Stimulated activated naive CD8-positive, alpha-beta T cell treated with anti-CD3 and anti-CD28 coated beads, Interleukin-15, Interleukin-2, amounts not matched to agents 100 ng/mL and 50 ng/mL, for 24 hours (primary cell): ENCODE measurements around the gene FAM83F.
A peak's percentile ranks its signal among the peaks of the same experiment; 100 is the strongest.
"Not testable (repeated sequence)": the region's sequence is repeated elsewhere in the genome, so short reads cannot be mapped to it uniquely, and the experiment has no call there.

Experiments
- H3K27ac Mint-ChIP-seq: one replicate; pipeline ENCODE4 v1.8.0; 2021; ENCODE audit warnings: mild to moderate bottlenecking, mixed read lengths
- H3K27me3 Mint-ChIP-seq: one replicate; pipeline ENCODE4 v1.8.0; 2021; ENCODE audit warnings: mixed read lengths
- H3K36me3 Mint-ChIP-seq: one replicate; pipeline ENCODE4 v1.8.0; 2021; ENCODE audit warnings: low read depth, mixed read lengths
- H3K4me1 Mint-ChIP-seq: one replicate; pipeline ENCODE4 v1.8.0; 2021; ENCODE audit warnings: low read depth, mixed read lengths
- H3K4me3 Mint-ChIP-seq: one replicate; pipeline ENCODE4 v1.8.0; 2021; ENCODE audit warnings: mild to moderate bottlenecking, mixed read lengths
- H3K9me3 Mint-ChIP-seq: one replicate; pipeline ENCODE4 v1.8.0; 2021; ENCODE audit warnings: mixed read lengths

Gene FAM83F

DNA sequence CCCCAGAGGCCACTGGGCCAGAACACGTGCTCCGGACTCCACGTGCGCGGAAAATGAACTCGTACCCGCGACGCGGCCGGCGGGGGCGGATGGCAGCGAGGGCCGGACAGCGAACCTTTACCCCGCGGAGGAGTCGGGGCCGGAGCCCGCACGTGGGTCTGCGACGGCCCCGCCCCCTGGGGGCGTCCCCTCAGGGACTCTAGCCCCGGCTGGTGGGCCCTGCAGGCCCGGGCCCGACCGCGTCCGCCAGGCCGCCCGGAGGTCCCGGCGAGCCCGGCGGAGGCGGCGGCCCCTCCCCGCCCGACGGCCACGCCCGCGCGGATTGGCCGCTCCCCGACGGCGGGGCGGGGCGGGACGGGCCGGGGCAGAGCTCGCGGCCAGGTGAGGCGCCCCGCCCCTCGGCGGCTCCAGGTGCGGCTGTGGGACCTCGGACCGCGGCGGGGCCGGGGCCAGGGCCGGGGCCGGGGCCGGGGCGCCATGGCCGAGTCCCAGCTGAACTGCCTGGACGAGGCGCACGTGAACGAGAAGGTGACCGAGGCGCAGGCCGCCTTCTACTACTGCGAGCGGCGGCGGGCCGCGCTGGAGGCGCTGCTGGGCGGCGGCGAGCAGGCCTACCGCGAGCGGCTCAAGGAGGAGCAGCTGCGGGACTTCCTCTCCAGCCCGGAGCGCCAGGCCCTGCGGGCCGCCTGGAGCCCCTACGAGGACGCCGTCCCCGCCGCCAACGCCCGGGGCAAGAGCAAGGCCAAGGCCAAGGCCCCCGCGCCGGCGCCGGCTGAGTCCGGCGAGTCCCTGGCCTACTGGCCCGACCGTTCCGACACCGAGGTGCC, at the start of gene FAM83F:
Gene FAM83F (plus strand): TSS at position 389 of the 827 bp plus-strand sequence. CDS start 89 bp downstream, at position 478.
- peak within 1 kb of the TSS; percentile 50 for H3K4me3 Mint-ChIP-seq
- H3K36me3 Mint-ChIP-seq: no peaks in the 10 kb centered on the region
- peaks cover 14% of the 10 kb centered on the region for H3K4me1 Mint-ChIP-seq
- no peaks in the 10 kb centered on the region for H3K9me3 Mint-ChIP-seq
- H3K27ac Mint-ChIP-seq: peak within 1 kb of the TSS; percentile 78
- peaks cover 20% of the 10 kb centered on the region for H3K27me3 Mint-ChIP-seq

DNA sequence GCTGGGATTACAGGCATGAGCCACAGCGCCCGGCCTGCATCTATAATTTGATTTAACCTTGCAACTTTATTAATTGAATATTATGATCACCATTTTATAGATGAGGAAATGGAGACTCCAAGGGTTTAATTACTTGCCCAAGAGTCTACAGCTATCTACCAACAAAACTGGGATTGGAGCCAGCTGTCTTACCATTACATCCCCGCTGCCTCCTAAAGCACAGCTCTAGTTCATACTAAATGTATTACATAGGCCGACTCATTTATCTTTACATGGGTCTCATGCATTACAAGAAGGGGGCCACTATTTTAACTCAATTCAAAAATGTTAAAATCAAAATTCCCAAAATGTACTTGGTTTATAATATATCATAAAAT, 48.6 kb upstream of the FAM83F start:
- H3K4me1 Mint-ChIP-seq: peaks cover 100% of the 10 kb centered on the region
- no peaks in the 10 kb centered on the region for H3K9me3 Mint-ChIP-seq
- no peak overlapping the region for H3K4me3 Mint-ChIP-seq
- H3K27ac Mint-ChIP-seq: peak overlapping the region; percentile 93
- H3K27me3 Mint-ChIP-seq: no peaks in the 10 kb centered on the region
- H3K36me3 Mint-ChIP-seq: peaks cover 46% of the 10 kb centered on the region

DNA sequence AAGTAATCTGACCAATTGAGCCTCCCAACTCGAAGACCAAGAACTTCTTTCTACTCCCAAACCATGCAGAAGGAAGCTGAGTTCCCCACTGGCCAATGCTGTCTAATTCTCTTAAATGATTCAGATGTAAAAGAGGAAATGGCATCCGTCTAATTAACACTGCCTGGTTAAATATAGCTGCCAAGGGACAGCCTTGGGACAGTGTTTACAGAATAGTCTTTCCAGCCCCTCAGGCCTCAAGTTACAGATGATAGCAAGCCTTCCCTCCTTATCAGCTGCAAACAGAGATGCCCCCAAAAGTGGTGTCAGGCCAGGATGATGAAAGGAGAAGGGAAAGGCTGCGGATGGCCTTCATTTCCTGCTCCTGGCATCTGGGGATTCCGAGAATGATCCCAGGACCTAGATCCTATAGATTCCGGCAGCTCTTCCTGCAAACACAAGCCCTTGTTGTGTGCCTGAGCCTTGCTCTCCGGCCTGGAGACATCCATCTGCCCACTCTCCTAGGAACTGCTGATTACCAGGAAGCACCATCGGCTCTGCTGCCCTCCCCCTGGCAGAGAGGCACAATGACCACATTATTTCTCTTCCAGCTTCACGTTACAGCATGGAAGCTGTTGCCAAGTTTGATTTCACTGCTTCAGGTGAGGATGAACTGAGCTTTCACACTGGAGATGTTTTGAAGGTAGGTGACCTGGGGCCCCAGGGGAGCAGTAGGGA, 48.1 kb upstream of the FAM83F start:
- Mint-ChIP-seq H3K9me3 (no peaks in the 10 kb centered on the region), H3K27ac (peak overlapping the region; percentile 93), H3K4me1 (peaks cover 100% of the 10 kb centered on the region), H3K4me3 (peak overlapping the region; percentile 36), H3K27me3 (no peaks in the 10 kb centered on the region), H3K36me3 (peaks cover 48% of the 10 kb centered on the region)

DNA sequence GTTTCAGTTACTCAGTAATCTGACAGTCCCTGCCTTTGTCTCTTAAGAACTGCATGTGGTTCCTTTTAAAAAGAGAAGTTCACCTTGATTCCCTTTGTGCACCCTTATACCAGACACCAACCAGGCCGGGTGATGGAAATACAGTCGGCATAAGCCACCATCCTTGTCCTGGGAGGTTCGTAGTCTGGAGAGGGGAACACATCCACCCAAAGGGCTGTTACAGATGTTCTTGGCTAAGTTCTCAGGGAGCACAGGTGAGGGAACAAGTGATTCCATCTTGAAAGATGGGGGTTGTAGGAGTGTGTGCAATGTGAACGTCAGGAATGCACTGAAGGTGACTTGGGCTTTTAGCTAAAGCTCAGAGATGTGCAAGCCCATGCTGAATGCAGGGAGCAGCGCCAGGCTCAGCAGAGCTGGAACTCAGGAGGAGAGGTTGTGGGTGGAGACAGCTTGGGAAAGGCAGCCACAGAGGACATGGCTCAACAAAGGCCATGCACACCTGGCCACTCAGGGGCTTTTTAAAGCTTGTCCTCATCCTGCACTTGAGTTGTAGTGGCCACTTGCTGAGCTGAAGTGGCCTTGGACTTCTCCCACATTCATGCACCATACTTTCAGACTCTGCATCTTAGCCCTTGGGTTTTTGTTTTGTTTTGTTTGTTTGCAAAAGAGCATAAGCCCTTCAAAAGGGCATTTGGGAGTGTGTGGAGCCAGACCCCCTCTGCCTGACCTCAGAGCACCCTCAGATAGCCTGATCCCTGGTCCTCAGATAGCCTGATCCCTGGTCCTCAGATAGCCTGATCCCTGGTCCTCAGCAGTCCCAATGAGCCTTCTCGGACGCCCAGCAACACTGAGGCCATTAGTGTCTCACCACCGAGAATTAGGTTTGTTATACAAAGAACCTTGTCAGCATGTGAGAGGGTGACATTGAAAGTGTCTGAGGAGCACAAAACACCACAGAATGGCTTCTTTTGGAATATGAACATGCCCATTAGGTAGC, 47.2 kb upstream of the FAM83F start:
- H3K4me1 Mint-ChIP-seq: peaks cover 100% of the 10 kb centered on the region
- H3K9me3 Mint-ChIP-seq: no peaks in the 10 kb centered on the region
- H3K4me3 Mint-ChIP-seq: peak overlapping the region; percentile 36
- no peaks in the 10 kb centered on the region for H3K27me3 Mint-ChIP-seq
- H3K36me3 Mint-ChIP-seq: peaks cover 49% of the 10 kb centered on the region
- peak overlapping the region; percentile 93 for H3K27ac Mint-ChIP-seq

DNA sequence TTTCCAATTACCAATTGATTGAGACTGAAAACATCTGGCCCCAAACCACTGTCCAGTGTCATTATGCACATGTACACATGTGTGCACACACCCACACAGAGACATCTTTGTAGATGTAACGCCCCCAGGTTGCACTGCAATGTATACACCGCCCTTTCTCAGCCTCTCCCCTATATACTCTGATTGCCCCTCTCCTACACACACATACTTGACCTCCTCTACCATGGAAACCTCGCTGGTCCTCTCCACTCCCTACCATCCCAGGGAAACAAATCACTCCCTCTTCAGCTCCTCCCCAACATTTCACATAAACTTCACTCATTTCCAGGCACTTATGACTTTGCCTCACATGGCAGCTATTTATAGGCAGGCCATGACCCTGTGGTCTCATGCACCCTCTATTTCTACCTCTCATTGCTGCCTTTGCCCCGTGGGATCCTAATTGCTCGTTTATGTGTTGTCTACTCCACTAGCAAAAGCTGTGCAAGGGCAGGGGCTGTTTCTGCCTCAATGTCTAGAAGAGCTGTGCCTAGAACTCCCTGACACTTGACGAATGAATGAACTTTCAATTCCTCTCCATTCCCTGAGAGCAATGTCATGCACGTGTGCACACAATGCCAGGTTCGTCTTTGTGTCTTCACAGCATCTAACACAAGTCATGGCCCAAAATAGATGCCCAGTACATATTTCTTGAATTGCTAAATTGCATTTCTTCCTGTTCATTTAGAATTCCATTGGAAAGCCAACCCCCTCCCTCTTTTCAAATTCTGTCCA, 44.6 kb upstream of the FAM83F start:
- Mint-ChIP-seq H3K27me3 (no peaks in the 10 kb centered on the region), H3K27ac (peak overlapping the region; percentile 47), H3K4me3 (no peak overlapping the region), H3K9me3 (no peaks in the 10 kb centered on the region), H3K4me1 (peaks cover 100% of the 10 kb centered on the region), H3K36me3 (peaks cover 55% of the 10 kb centered on the region)

DNA sequence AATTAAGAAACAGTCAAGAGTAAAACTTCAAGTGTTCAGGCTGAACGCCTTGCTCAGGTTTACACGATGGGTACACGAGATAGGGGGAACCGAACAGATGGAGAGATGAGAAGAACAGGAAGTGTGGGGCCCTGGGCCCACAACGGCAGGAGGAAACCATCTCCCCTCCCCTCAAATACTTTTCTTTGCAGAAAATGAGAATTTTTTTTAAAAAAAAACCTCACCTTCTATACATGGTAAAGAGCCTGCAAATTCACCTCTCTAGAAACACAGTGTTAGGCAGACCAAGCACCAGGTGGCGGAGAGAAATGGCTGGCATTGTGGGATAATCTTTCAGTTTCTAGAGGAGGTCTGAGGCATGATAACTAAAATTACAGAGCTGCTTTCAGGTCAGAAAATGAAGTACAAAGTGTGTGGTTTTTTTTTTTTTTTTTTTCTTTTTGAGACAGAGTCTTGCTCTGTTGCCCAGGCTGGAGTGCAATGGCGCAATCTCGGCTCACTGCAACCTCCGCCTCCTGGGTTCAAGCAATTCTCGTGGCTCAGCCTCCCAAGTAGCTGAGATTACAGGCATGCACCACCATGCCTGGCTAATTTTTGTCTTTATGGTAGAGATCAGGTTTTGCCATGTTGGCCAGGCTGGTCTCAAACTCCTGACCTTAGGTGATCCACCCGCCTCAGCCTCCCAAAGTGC, 43.0 kb upstream of the FAM83F start:
- Mint-ChIP-seq H3K27ac (peak overlapping the region; percentile 79), H3K4me1 (peaks cover 97% of the 10 kb centered on the region), H3K4me3 (peak overlapping the region; percentile 70), H3K36me3 (peaks cover 59% of the 10 kb centered on the region)
- not testable (repeated sequence) for H3K9me3 Mint-ChIP-seq, H3K27me3 Mint-ChIP-seq

DNA sequence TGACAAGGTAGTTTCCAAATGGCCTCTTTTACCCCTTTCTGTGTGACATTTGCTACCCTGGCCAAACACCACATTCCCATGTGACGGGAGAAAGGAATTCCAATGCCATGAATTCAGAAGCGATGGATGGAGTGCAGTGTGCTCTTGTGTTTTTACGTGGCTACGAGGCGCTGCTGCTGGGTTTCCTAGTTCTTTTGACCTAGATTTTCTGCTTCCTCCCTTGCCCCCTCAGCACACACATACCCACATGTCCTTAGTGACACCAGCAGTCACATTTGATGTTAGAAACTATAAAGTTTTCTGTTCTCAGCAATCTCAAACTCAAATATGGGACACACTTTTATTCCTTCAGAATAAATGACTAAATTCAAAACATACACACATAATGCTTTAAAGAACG, 42.4 kb upstream of the FAM83F start:
- no peaks in the 10 kb centered on the region for H3K9me3 Mint-ChIP-seq
- H3K27ac Mint-ChIP-seq: peak overlapping the region; percentile 73
- H3K4me3 Mint-ChIP-seq: peak overlapping the region; percentile 64
- no peaks in the 10 kb centered on the region for H3K27me3 Mint-ChIP-seq
- peaks cover 65% of the 10 kb centered on the region for H3K36me3 Mint-ChIP-seq
- H3K4me1 Mint-ChIP-seq: peaks cover 97% of the 10 kb centered on the region

DNA sequence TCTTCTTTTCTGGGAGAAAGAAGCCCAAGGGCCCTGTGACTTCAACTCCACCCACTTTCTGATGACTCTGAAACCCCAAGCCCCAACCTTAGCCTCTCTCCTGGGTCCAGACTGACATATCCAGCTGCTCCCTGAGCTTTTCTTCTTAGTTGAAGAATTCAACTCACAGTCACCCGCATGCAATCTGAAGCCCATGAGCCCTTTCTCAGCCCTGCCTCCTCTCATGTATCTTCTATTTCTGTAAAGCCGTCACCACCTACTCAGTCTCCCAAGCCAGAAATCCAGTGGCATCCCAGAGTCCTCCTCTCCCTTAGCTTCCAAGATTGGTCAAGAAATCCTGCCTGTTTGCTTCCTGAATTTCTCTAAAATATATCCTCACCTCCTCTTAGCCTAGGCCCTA, 41.7 kb upstream of the FAM83F start:
- H3K36me3 Mint-ChIP-seq: peaks cover 72% of the 10 kb centered on the region
- peak overlapping the region; percentile 1 for H3K4me3 Mint-ChIP-seq
- no peaks in the 10 kb centered on the region for H3K9me3 Mint-ChIP-seq
- peaks cover 96% of the 10 kb centered on the region for H3K4me1 Mint-ChIP-seq
- peak overlapping the region; percentile 74 for H3K27ac Mint-ChIP-seq
- H3K27me3 Mint-ChIP-seq: no peaks in the 10 kb centered on the region

DNA sequence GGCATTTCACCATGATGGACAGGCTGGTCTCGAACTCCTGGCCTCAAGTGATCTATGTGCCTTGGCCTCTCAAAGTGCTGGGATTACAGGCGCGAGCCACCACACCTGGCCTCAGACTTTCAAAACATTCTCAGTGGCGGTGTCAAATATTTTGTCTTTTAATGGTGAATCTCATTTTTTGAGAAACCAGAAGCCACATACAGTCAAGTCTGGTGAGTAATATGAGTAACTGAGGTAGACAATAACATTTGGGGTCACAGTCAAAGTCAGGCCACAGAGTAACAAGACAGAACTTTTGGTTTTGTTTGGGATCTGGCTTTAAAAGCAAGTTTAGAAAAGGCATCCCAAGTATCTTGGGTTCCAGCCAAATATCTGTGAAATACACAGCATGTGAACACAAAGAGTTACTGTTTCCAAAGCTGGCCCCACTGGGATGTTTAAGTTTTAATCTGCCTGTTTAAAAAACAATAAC, 40.1 kb upstream of the FAM83F start:
- Mint-ChIP-seq H3K27ac (peak overlapping the region; percentile 21), H3K4me3 (no peak overlapping the region), H3K27me3 (no peaks in the 10 kb centered on the region), H3K4me1 (peaks cover 96% of the 10 kb centered on the region), H3K36me3 (peaks cover 72% of the 10 kb centered on the region), H3K9me3 (no peaks in the 10 kb centered on the region)

DNA sequence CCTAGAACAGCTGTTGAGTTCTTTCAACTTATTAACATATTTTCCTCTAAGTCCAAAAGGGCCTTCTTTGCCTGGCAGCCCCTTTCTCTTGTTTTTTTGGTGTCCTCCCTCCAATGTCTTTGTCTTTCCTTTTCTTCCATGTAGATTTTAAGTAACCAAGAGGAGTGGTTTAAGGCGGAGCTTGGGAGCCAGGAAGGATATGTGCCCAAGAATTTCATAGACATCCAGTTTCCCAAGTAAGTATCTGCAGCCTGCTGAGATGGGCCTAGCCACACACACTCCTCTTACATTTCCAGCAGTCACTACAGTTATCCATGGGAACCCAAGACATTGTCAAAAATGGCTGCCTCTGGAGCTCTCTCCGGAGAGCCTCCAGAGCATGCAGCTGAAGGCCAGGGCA, 39.1 kb upstream of the FAM83F start:
- Mint-ChIP-seq H3K4me1 (peaks cover 96% of the 10 kb centered on the region), H3K4me3 (no peak overlapping the region), H3K27ac (no peak overlapping the region), H3K36me3 (peaks cover 72% of the 10 kb centered on the region), H3K9me3 (no peaks in the 10 kb centered on the region), H3K27me3 (no peaks in the 10 kb centered on the region)

DNA sequence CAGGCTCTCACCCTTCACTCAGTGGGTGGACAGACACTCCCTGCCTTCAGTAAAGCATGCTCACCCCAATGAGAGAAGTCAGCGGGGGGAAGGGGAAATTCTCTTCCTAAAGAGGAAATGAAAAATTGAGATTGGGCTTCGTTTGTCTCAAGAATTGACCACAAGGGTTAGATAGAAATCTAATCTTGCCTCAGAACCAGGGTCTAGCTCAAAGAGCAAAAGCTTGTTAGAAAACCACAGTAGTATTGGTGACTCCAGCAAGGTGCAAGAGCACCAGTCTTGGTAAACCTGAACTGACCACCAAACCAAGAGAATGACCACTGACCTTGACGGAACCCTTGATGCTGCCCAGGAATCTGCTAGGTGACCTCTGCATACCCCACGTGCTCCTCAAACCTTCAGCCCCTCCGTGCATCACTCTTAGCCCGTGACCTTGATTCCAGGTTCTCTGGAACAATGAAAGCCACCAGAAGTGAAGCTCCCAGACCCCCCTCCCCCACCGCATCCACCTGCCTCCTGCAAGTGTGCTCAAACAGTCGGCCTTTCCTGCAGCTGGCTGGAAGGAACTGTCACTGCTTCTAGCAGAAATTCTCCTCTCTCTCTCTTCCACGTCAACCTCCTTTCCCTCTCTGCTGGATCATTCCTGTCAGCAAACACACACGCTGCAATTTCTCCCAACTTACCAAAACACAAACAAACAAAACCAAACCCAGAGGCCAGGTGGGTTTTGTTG, 37.7 kb upstream of the FAM83F start:
- peaks cover 74% of the 10 kb centered on the region for H3K36me3 Mint-ChIP-seq
- no peaks in the 10 kb centered on the region for H3K9me3 Mint-ChIP-seq
- no peak overlapping the region for H3K27ac Mint-ChIP-seq
- H3K4me3 Mint-ChIP-seq: peak overlapping the region; percentile 21
- H3K4me1 Mint-ChIP-seq: peaks cover 96% of the 10 kb centered on the region
- no peaks in the 10 kb centered on the region for H3K27me3 Mint-ChIP-seq

DNA sequence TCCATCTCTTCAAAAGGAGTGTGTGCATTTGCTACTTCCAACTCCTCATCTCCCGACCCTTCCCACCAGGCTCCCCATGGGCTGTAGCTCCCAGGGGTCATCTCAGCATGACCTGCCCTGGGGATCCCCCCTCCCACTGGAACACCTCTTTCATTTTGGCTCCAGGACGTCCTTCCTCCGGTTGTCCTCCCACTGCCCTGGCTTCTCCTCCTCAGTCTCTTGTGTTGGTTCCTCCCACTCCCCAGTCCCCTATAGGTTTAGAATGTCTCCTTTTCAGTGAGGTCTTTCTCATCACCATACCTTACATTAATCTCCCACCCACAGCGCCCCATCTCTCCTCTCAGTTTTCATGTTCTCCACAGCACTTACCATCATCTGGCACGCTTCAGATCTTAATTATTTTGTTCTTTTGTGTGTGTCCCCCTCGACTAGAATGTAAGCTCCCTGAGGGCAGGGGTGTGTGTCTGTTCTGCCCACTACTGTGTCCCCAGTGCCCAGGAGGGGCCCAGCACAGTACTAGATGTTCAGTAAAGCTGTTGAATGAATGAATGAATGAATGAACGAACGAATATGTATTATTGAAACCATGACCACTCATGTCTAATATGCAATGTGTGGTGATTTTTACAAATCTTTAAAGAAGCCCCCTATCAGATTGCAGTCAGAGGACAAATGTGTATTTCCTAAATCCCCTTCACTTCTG, 36.6 kb upstream of the FAM83F start:
- Mint-ChIP-seq H3K27me3 (no peaks in the 10 kb centered on the region), H3K4me3 (no peak overlapping the region), H3K4me1 (peaks cover 96% of the 10 kb centered on the region), H3K36me3 (peaks cover 67% of the 10 kb centered on the region), H3K9me3 (no peaks in the 10 kb centered on the region), H3K27ac (peak overlapping the region; percentile 21)
